ENCODE data around the gene ORM1. TPM values are rescaled to one million over a fixed set of nuclear protein-coding genes. Genes with fewer than 3 reads are reported as not detected.
"Not testable (repeated sequence)": the region's sequence is repeated elsewhere in the genome, so short reads cannot be mapped to it uniquely, and the experiment has no call there.

The ORM1 gene
- total and polyA plus RNA-seq, 4 donors, result 1,297 to 69,591 (median 37,095) TPM

- Histone ChIP-seq H3K36me3 (ENCODE audit: control insufficient read depth in 4 of 4, insufficient read depth in 3 of 4, low read depth in 1 of 4, low read length in 3 of 4) (peaks cover 0 to 14% (median 7%) of the 10 kb centered on the region in 4 donors), H3K27ac (ENCODE audit: low read depth in 1 of 2, low read length in 2 of 2) (peak overlapping the region; percentile 82 to 97), H3K9me3 (ENCODE audit: control insufficient read depth in 4 of 4, low read length in 3 of 4) (no peaks in the 10 kb centered on the region), H3K4me3 (ENCODE audit: low read depth in 1 of 3, low read length in 3 of 3) (peak overlapping the region; percentile 34 to 70 (median 55)), H3K4me1 (ENCODE audit: control insufficient read depth in 4 of 4, insufficient read depth in 4 of 4, low read length in 3 of 4) (peaks cover 9 to 54% (median 41%) of the 10 kb centered on the region in 4 donors), H3K9ac (ENCODE audit: low read depth in 1 of 2, low read length in 2 of 2) (no peak overlapping the region), H3K27me3 (ENCODE audit: control insufficient read depth in 4 of 4, insufficient read depth in 4 of 4, low read length in 3 of 4) (no peaks in the 10 kb centered on the region)
- peak in 1 of 2 donors; percentile 3 for TF ChIP-seq JUND (IDR thresholded peaks at IDR 0.05)
- TF ChIP-seq TAF1 (conservative IDR thresholded peaks at IDR 0.05), result no peak
- no peak for TF ChIP-seq RXRA (IDR thresholded peaks at IDR 0.05)
- DNase-seq (ENCODE audit: low spot score), result no peak
- WGBS, result 53% methylated on average over 8 of the region's 8 CpGs
These were observed 4.9 kb downstream of the ORM1 start for GRCh38 chr9:114327749-114328148.

GRCh38 chr9:114328357-114328820, 5.5 kb downstream of the ORM1 start:
- H3K27me3 ChIP-seq (ENCODE audit: control insufficient read depth in 4 of 4, insufficient read depth in 4 of 4, low read length in 3 of 4); H3K9me3 ChIP-seq (ENCODE audit: control insufficient read depth in 4 of 4, low read length in 3 of 4); DNase-seq (ENCODE audit: low spot score); H3K9ac ChIP-seq (ENCODE audit: low read depth in 1 of 2, low read length in 2 of 2): not testable (repeated sequence)
- Histone ChIP-seq H3K4me3 (ENCODE audit: low read depth in 1 of 3, low read length in 3 of 3) (peak overlapping the region; percentile 34 to 70 (median 55)), H3K36me3 (ENCODE audit: control insufficient read depth in 4 of 4, insufficient read depth in 3 of 4, low read depth in 1 of 4, low read length in 3 of 4) (peaks cover 0 to 14% (median 7%) of the 10 kb centered on the region in 4 donors), H3K4me1 (ENCODE audit: control insufficient read depth in 4 of 4, insufficient read depth in 4 of 4, low read length in 3 of 4) (peaks cover 9 to 56% (median 41%) of the 10 kb centered on the region in 4 donors), H3K27ac (ENCODE audit: low read depth in 1 of 2, low read length in 2 of 2) (peak overlapping the region; percentile 82 to 97)
- WGBS, result 35% methylated on average over 10 of the region's 10 CpGs
- TF ChIP-seq JUND (IDR thresholded peaks at IDR 0.05) (peak; percentile 33 to 38), TAF1 (conservative IDR thresholded peaks at IDR 0.05) (peak; percentile 28), FOXA1 (IDR thresholded peaks at IDR 0.05) (peak; percentile 6), HNF4A (conservative IDR thresholded peaks at IDR 0.05) (peak; percentile 89 to 94), REST (IDR thresholded peaks at IDR 0.05) (peak; percentile 47), YY1 (IDR thresholded peaks at IDR 0.05) (peak; percentile 85), RAD21 (IDR thresholded peaks at IDR 0.05) (peak in 1 of 2 donors; percentile 21), MAX (IDR thresholded peaks at IDR 0.05) (peak; percentile 73), RXRA (IDR thresholded peaks at IDR 0.05) (peak; percentile 66 to 68), HNF4G (IDR thresholded peaks at IDR 0.05) (peak; percentile 86), SP1 (IDR thresholded peaks at IDR 0.05) (peak; percentile 88)

GRCh38 chr9:114328937-114329624, 6.2 kb downstream of the ORM1 start:
- Histone ChIP-seq H3K27ac (ENCODE audit: low read depth in 1 of 2, low read length in 2 of 2) (peak overlapping the region; percentile 82 to 97), H3K9ac (ENCODE audit: low read depth in 1 of 2, low read length in 2 of 2) (peak overlapping the region in 1 of 2 donors; percentile 67), H3K4me1 (ENCODE audit: control insufficient read depth in 4 of 4, insufficient read depth in 4 of 4, low read length in 3 of 4) (peaks cover 9 to 51% (median 38%) of the 10 kb centered on the region in 4 donors), H3K4me3 (ENCODE audit: low read depth in 1 of 3, low read length in 3 of 3) (peak overlapping the region; percentile 34 to 70 (median 49))
- 31% methylated on average over 11 of the region's 12 CpGs for WGBS
- H3K9me3 ChIP-seq (ENCODE audit: control insufficient read depth in 4 of 4, low read length in 3 of 4); DNase-seq (ENCODE audit: low spot score); H3K36me3 ChIP-seq (ENCODE audit: control insufficient read depth in 4 of 4, insufficient read depth in 3 of 4, low read depth in 1 of 4, low read length in 3 of 4); H3K27me3 ChIP-seq (ENCODE audit: control insufficient read depth in 4 of 4, insufficient read depth in 4 of 4, low read length in 3 of 4): not testable (repeated sequence)
- TF ChIP-seq SP1 (IDR thresholded peaks at IDR 0.05) (peak; percentile 51), RXRA (IDR thresholded peaks at IDR 0.05) (peak; percentile 47 to 72), YY1 (IDR thresholded peaks at IDR 0.05) (peak; percentile 52), TAF1 (conservative IDR thresholded peaks at IDR 0.05) (peak; percentile 36), MAX (IDR thresholded peaks at IDR 0.05) (peak; percentile 62), HNF4A (conservative IDR thresholded peaks at IDR 0.05) (peak; percentile 60 to 63), EGR1 (IDR thresholded peaks at IDR 0.05; ENCODE audit: low read depth in 2 of 2) (peak; percentile 24 to 31), JUND (IDR thresholded peaks at IDR 0.05) (peak in 1 of 2 donors; percentile 19)

- Histone ChIP-seq H3K27ac (ENCODE audit: low read depth in 1 of 2, low read length in 2 of 2) (peak within 1 kb of the TSS; percentile 82 to 97), H3K4me1 (ENCODE audit: control insufficient read depth in 4 of 4, insufficient read depth in 4 of 4, low read length in 3 of 4) (peaks cover 9 to 46% (median 32%) of the 10 kb centered on the region in 4 donors), H3K4me3 (ENCODE audit: low read depth in 1 of 3, low read length in 3 of 3) (peak within 1 kb of the TSS; percentile 61 to 75 (median 71)), H3K9ac (ENCODE audit: low read depth in 1 of 2, low read length in 2 of 2) (peak within 1 kb of the TSS; percentile 67 to 68)
- H3K9me3 ChIP-seq (ENCODE audit: control insufficient read depth in 4 of 4, low read length in 3 of 4); H3K36me3 ChIP-seq (ENCODE audit: control insufficient read depth in 4 of 4, insufficient read depth in 3 of 4, low read depth in 1 of 4, low read length in 3 of 4); H3K27me3 ChIP-seq (ENCODE audit: control insufficient read depth in 4 of 4, insufficient read depth in 4 of 4, low read length in 3 of 4); DNase-seq (ENCODE audit: low spot score): not testable (repeated sequence)
- WGBS, result 33% methylated on average over 1 of the region's 10 CpGs
These were observed 6.7 kb downstream of the ORM1 start, which contains the start of gene ORM2 for GRCh38 chr9:114329625-114330022. Gene ORM2, plus strand, starts transcription at chr9:114329869. Its CDS starts 36 bp downstream, at chr9:114329905.

All from liver (tissue), 9 donors.